CD8-positive, alpha-beta memory T cell (primary cell): ENCODE measurements around the gene C1QC. TPM values are rescaled to one million over a fixed set of nuclear protein-coding genes. Genes with fewer than 3 reads are reported as not detected.
"Not testable (repeated sequence)": the region's sequence is repeated elsewhere in the genome, so short reads cannot be mapped to it uniquely, and the experiment has no call there.

ENCODE experiments used
- CTCF ChIA-PET: fragments of 350-600 bp; sonication (Branson Sonifier 250); formaldehyde crosslinking; loops from one replicate; lab custom pipeline; 2021; ENCODE audit warnings: antibody characterized with exemption; lab: Charles Lee
- POLR2A ChIA-PET: fragments of 350-600 bp; sonication (Branson Sonifier 250); formaldehyde crosslinking; loops from one replicate; lab custom pipeline; 2021; ENCODE audit warnings: antibody characterized with exemption; lab: Charles Lee
- DNase-seq, 5 donors: peaks; one replicate each; pipeline versions ENCODE4 v3.0.0 to v3.0.0-alpha.2; 2020 to 2022; ENCODE audit warnings: mixed read lengths in 1 of 5
- H3K27ac ChIP-seq: one replicate; pipeline ENCODE4 v1.7.0; 2013; ENCODE audit warnings: low read depth, mild to moderate bottlenecking, low read length, moderate library complexity
- H3K27me3 ChIP-seq: 2 replicates; pipeline ENCODE4 v1.7.0; 2013; ENCODE audit warnings: low read length, mild to moderate bottlenecking; ENCODE audit not compliant: insufficient read depth, poor library complexity, severe bottlenecking
- H3K36me3 ChIP-seq: 2 replicates; pipeline ENCODE4 v1.7.0; 2013; ENCODE audit warnings: mild to moderate bottlenecking, low read length, moderate library complexity; ENCODE audit not compliant: insufficient read depth
- H3K4me1 ChIP-seq: 2 replicates; pipeline ENCODE4 v1.7.0; 2013; ENCODE audit warnings: mild to moderate bottlenecking, low read length, moderate library complexity; ENCODE audit not compliant: insufficient read depth
- H3K4me3 ChIP-seq: 2 replicates; pipeline ENCODE4 v1.7.0; 2013; ENCODE audit warnings: mild to moderate bottlenecking, low read length
- H3K9me3 ChIP-seq: 2 replicates; pipeline ENCODE4 v1.7.0; 2013; ENCODE audit warnings: mild to moderate bottlenecking, low read length
- H3K27ac Mint-ChIP-seq, 8 donors: one replicate each; pipeline ENCODE4 v1.8.0; 2020 to 2021; ENCODE audit warnings: mixed read lengths in 8 of 8, mild to moderate bottlenecking in 6 of 8, inconsistent platforms in 3 of 8, moderate library complexity in 3 of 8
- H3K27me3 Mint-ChIP-seq, 2 donors: one replicate each; pipeline ENCODE4 v1.8.0; 2020 to 2021; ENCODE audit warnings: mixed read lengths in 2 of 2, mild to moderate bottlenecking in 1 of 2, moderate library complexity in 1 of 2
- H3K36me3 Mint-ChIP-seq, 3 donors: one replicate each; pipeline ENCODE4 v1.8.0; 2020 to 2021; ENCODE audit warnings: mixed read lengths in 3 of 3, inconsistent platforms in 1 of 3, mild to moderate bottlenecking in 1 of 3
- H3K4me1 Mint-ChIP-seq, 3 donors: one replicate each; pipeline ENCODE4 v1.8.0; 2020 to 2021; ENCODE audit warnings: mixed read lengths in 3 of 3, inconsistent platforms in 1 of 3, mild to moderate bottlenecking in 1 of 3
- H3K4me3 Mint-ChIP-seq, 7 donors: one replicate each; pipeline ENCODE4 v1.8.0; 2020 to 2021; ENCODE audit warnings: mixed read lengths in 7 of 7, mild to moderate bottlenecking in 6 of 7, moderate library complexity in 4 of 7, inconsistent platforms in 2 of 7
- H3K9me3 Mint-ChIP-seq, 5 donors: one replicate each; pipeline ENCODE4 v1.8.0; 2020 to 2022; ENCODE audit warnings: mixed read lengths in 5 of 5, mild to moderate bottlenecking in 3 of 5, moderate library complexity in 2 of 5, inconsistent platforms in 1 of 5
- polyA plus RNA-seq: library from polyadenylated mRNA; unstranded; fragments of 300-500 nt; fragmentation: Illumina TruSeq; gene quantifications from one replicate; pipeline ENCODE4 v1.2.3, GENCODE V29; 2021
- total RNA-seq, 2 experiments: library from RNA; stranded (reverse); gene quantifications; one replicate each; pipeline ENCODE4 v1.2.3, GENCODE V29; 2021

The C1QC gene
- total and polyA plus RNA-seq, 3 experiments from 2014 or later, result 0.93 to 1.4 TPM; not detected in 1

GRCh38 chr1:22660716-22661241, 17.3 kb downstream of the C1QC start:
- no peaks in the 10 kb centered on the region for H3K9me3 ChIP-seq
- H3K4me1 ChIP-seq, result no peaks in the 10 kb centered on the region
- H3K27ac ChIP-seq, result no peak overlapping the region
- peaks cover 0 to 3% (median 0%) of the 10 kb centered on the region in 3 donors for H3K36me3 Mint-ChIP-seq
- no peak for DNase-seq
- no peak overlapping the region for H3K4me3 ChIP-seq
- POLR2A ChIA-PET, result no interaction called here
- H3K27ac Mint-ChIP-seq, result no peak overlapping the region
- H3K9me3 Mint-ChIP-seq, result no peaks in the 10 kb centered on the region
- H3K27me3 ChIP-seq, result no peaks in the 10 kb centered on the region
- no peaks in the 10 kb centered on the region for H3K36me3 ChIP-seq
- no peak overlapping the region for H3K4me3 Mint-ChIP-seq
- peaks cover 2 to 38% of the 10 kb centered on the region in 2 donors for H3K27me3 Mint-ChIP-seq
- no peaks in the 10 kb centered on the region for H3K4me1 Mint-ChIP-seq
- CTCF ChIA-PET, result no interaction called here

GRCh38 chr1:22661880-22662279, 18.4 kb downstream of the C1QC start:
- H3K4me3 ChIP-seq, result no peak overlapping the region
- H3K4me1 ChIP-seq, result no peaks in the 10 kb centered on the region
- H3K9me3 ChIP-seq, result no peaks in the 10 kb centered on the region
- peaks cover 2 to 33% of the 10 kb centered on the region in 2 donors for H3K27me3 Mint-ChIP-seq
- H3K27me3 ChIP-seq, result no peaks in the 10 kb centered on the region
- ChIA-PET CTCF (no interaction called here), POLR2A (no interaction called here)
- H3K4me1 Mint-ChIP-seq, result no peaks in the 10 kb centered on the region
- H3K27ac ChIP-seq, result no peak overlapping the region
- H3K4me3 Mint-ChIP-seq, result no peak overlapping the region
- peaks cover 0 to 3% (median 0%) of the 10 kb centered on the region in 3 donors for H3K36me3 Mint-ChIP-seq
- no peaks in the 10 kb centered on the region for H3K9me3 Mint-ChIP-seq
- no peak overlapping the region for H3K27ac Mint-ChIP-seq
- H3K36me3 ChIP-seq, result no peaks in the 10 kb centered on the region
- no peak for DNase-seq

DNA sequence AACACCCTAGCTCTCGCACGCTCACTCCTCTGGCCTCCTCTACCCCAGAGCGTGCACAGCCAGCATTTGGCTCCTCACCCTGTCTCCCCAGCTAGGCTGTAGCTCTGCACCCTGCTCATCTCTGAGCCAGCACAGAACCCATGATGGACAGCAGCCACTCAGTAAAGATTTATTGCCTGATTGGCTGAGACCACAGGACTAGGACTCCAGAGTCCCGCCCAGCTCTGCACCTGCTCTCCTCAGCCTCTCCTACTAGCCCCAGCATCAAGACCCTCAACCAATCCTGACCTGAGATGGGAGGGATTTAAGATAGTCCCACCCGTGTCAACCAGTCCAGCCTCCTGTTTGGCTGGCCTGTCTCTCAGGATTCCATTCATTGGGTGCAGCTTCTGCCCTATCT, 18.9 kb downstream of the C1QC start:
- no peak overlapping the region for H3K4me3 Mint-ChIP-seq
- CTCF ChIA-PET, result no interaction called here

GRCh38 chr1:22662986-22663408, 19.6 kb downstream of the C1QC start:
- peaks cover 4 to 37% of the 10 kb centered on the region in 2 donors for H3K27me3 Mint-ChIP-seq
- no peaks in the 10 kb centered on the region for H3K4me1 Mint-ChIP-seq
- no peak overlapping the region for H3K4me3 Mint-ChIP-seq
- ChIA-PET POLR2A (no interaction called here), CTCF (interaction anchor here (0.5 kb wide), 1 partner anchor 860 kb away, joined by 3 read pairs; no protein-coding TSS in a partner anchor)
- Histone ChIP-seq H3K9me3 (no peaks in the 10 kb centered on the region), H3K4me3 (no peak overlapping the region), H3K27ac (no peak overlapping the region), H3K4me1 (no peaks in the 10 kb centered on the region), H3K36me3 (no peaks in the 10 kb centered on the region), H3K27me3 (no peaks in the 10 kb centered on the region)
- no peaks in the 10 kb centered on the region for H3K9me3 Mint-ChIP-seq
- H3K36me3 Mint-ChIP-seq, result peaks cover 0 to 3% (median 0%) of the 10 kb centered on the region in 3 donors
- no peak overlapping the region for H3K27ac Mint-ChIP-seq
- no peak for DNase-seq

More for the DNA sequence above, 18.9 kb downstream of the C1QC start:
- Mint-ChIP-seq H3K9me3 (no peaks in the 10 kb centered on the region), H3K36me3 (peaks cover 0 to 3% (median 0%) of the 10 kb centered on the region in 3 donors), H3K27ac (no peak overlapping the region), H3K4me1 (no peaks in the 10 kb centered on the region), H3K27me3 (peaks cover 2 to 33% of the 10 kb centered on the region in 2 donors)
- H3K36me3 ChIP-seq, result no peaks in the 10 kb centered on the region
- POLR2A ChIA-PET, result no interaction called here
- no peak overlapping the region for H3K4me3 ChIP-seq
- H3K4me1 ChIP-seq, result no peaks in the 10 kb centered on the region
- H3K27me3 ChIP-seq, result no peaks in the 10 kb centered on the region
- H3K9me3 ChIP-seq, result no peaks in the 10 kb centered on the region
- no peak overlapping the region for H3K27ac ChIP-seq
- DNase-seq, result no peak

- Mint-ChIP-seq H3K9me3 (no peaks in the 10 kb centered on the region), H3K27me3 (peaks cover 13 to 48% of the 10 kb centered on the region in 2 donors), H3K27ac (no peak overlapping the region), H3K4me3 (no peak overlapping the region), H3K36me3 (no peaks in the 10 kb centered on the region), H3K4me1 (no peaks in the 10 kb centered on the region)
- no peaks in the 10 kb centered on the region for H3K36me3 ChIP-seq
- POLR2A ChIA-PET, result no interaction called here
- no peaks in the 10 kb centered on the region for H3K9me3 ChIP-seq
- DNase-seq, result no peak
- CTCF ChIA-PET, result no interaction called here
- H3K27ac ChIP-seq, result no peak overlapping the region
- H3K27me3 ChIP-seq, result no peaks in the 10 kb centered on the region
- no peak overlapping the region for H3K4me3 ChIP-seq
- no peaks in the 10 kb centered on the region for H3K4me1 ChIP-seq
Measured at GRCh38 chr1:22665752-22666151, 22.3 kb downstream of the C1QC start.

DNA sequence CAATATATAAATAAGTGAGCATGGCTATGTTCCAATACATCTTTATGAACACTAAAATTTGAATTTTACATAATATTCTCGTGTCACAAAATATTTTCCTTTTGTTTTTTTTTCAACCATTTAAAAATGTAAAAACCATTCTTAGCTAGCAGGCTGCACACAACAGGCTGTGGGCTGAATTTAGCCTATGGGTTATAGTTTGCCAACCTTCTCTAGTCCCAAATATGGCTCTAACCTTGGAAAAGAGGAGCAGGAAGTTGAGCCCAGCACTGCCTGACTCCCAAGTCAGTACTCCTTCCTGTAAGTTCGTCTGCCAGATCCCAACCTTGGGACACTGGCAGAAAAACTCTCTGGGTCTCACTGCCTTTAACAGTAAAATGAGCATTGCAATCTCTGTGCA, 23.0 kb downstream of the C1QC start:
- H3K27me3 Mint-ChIP-seq, result peaks cover 12 to 53% of the 10 kb centered on the region in 2 donors
- POLR2A ChIA-PET, result no interaction called here
- no peaks in the 10 kb centered on the region for H3K27me3 ChIP-seq
- no peaks in the 10 kb centered on the region for H3K36me3 Mint-ChIP-seq
- no peak overlapping the region for H3K27ac ChIP-seq
- no peaks in the 10 kb centered on the region for H3K4me1 Mint-ChIP-seq
- H3K4me1 ChIP-seq, result no peaks in the 10 kb centered on the region
- H3K4me3 ChIP-seq, result no peak overlapping the region
- no peak overlapping the region for H3K27ac Mint-ChIP-seq
- no peaks in the 10 kb centered on the region for H3K9me3 ChIP-seq
- CTCF ChIA-PET, result no interaction called here
- no peaks in the 10 kb centered on the region for H3K9me3 Mint-ChIP-seq
- no peak overlapping the region for H3K4me3 Mint-ChIP-seq
- no peaks in the 10 kb centered on the region for H3K36me3 ChIP-seq
- DNase-seq, result no peak

GRCh38 chr1:22668840-22669239, 25.4 kb downstream of the C1QC start:
- H3K9me3 ChIP-seq, CTCF ChIA-PET: not testable (repeated sequence)

GRCh38 chr1:22670352-22670975, 27.0 kb downstream of the C1QC start:
- Histone ChIP-seq H3K4me3 (no peak overlapping the region), H3K36me3 (no peaks in the 10 kb centered on the region), H3K9me3 (no peaks in the 10 kb centered on the region), H3K27ac (no peak overlapping the region), H3K4me1 (no peaks in the 10 kb centered on the region), H3K27me3 (no peaks in the 10 kb centered on the region)
- Mint-ChIP-seq H3K36me3 (no peaks in the 10 kb centered on the region), H3K4me1 (no peaks in the 10 kb centered on the region), H3K27me3 (peaks cover 29 to 63% of the 10 kb centered on the region in 2 donors), H3K9me3 (no peaks in the 10 kb centered on the region), H3K4me3 (no peak overlapping the region), H3K27ac (no peak overlapping the region)
- POLR2A ChIA-PET, result no interaction called here
- CTCF ChIA-PET, result no interaction called here
- no peak for DNase-seq

More at GRCh38 chr1:22668840-22669239, 25.4 kb downstream of the C1QC start:
- peaks cover 23 to 57% of the 10 kb centered on the region in 2 donors for H3K27me3 Mint-ChIP-seq
- H3K27me3 ChIP-seq, H3K4me3 Mint-ChIP-seq, H3K4me3 ChIP-seq, H3K36me3 ChIP-seq, H3K9me3 Mint-ChIP-seq, DNase-seq, H3K27ac ChIP-seq, H3K27ac Mint-ChIP-seq, H3K4me1 ChIP-seq, H3K4me1 Mint-ChIP-seq, POLR2A ChIA-PET, H3K36me3 Mint-ChIP-seq: not testable (repeated sequence)
